Skin of body (tissue), 2 donors: ENCODE data around the gene LIF. TPM values are rescaled to one million over a fixed set of nuclear protein-coding genes. Genes with fewer than 3 reads are reported as not detected.

Source experiments
- DNase-seq: peaks from one replicate; lab custom pipeline; 2025; lab: John Stamatoyannopoulos, UW
- total RNA-seq: library from RNA; depleted of rRNA; stranded (reverse); fragments of >200 nt; gene quantifications from one replicate; pipeline ENCODE4 v1.2.3, GENCODE V29; 2014

The LIF gene
- total RNA-seq, 1 donor from 2014 or later = 1.9 TPM

- no peak for DNase-seq
Measured at GRCh38 chr22:30193031-30193775, 53.4 kb downstream of the LIF start.

- no peak for DNase-seq
Measured at GRCh38 chr22:30192427-30192826, 54.1 kb downstream of the LIF start.

- DNase-seq = no peak
Measured at GRCh38 chr22:30191040-30191701, 55.4 kb downstream of the LIF start.

GRCh38 chr22:30190574-30190973, 56.0 kb downstream of the LIF start:
- DNase-seq = no peak

Other genes starting within 250 kb of the LIF start
- not detected for gene HORMAD2, start 166.3 kb downstream of the LIF start, total RNA-seq
- 1.3 TPM for gene OSM, start 20.1 kb upstream of the LIF start, total RNA-seq
- gene CASTOR1, start 42.7 kb upstream of the LIF start, total RNA-seq = 5.2 TPM
- gene TBC1D10A, start 80.2 kb upstream of the LIF start, total RNA-seq = 10.8 TPM
- 30.0 TPM for gene SF3A1, start 110.1 kb upstream of the LIF start, total RNA-seq
- gene CCDC157, start 110.2 kb upstream of the LIF start, total RNA-seq = 1.8 TPM
- 6.5 TPM for gene RNF215, start 140.7 kb upstream of the LIF start, total RNA-seq
- 5.1 TPM for gene SEC14L2, start 150.3 kb upstream of the LIF start, total RNA-seq
- 3.3 TPM for gene MTFP1, start 179.0 kb upstream of the LIF start, total RNA-seq
- gene SEC14L3, start 225.3 kb upstream of the LIF start, total RNA-seq = not detected